NCI-H146 treated with DMSO at 0.1 percent for 48 hours (cell line): Measurements from ENCODE around the gene SPRR2F.

Source experiments
- DNase-seq: peaks from one replicate; lab custom pipeline; 2025; ENCODE audit not compliant: unreplicated experiment; lab: John Stamatoyannopoulos, UW

SPRR2F gene

DNA sequence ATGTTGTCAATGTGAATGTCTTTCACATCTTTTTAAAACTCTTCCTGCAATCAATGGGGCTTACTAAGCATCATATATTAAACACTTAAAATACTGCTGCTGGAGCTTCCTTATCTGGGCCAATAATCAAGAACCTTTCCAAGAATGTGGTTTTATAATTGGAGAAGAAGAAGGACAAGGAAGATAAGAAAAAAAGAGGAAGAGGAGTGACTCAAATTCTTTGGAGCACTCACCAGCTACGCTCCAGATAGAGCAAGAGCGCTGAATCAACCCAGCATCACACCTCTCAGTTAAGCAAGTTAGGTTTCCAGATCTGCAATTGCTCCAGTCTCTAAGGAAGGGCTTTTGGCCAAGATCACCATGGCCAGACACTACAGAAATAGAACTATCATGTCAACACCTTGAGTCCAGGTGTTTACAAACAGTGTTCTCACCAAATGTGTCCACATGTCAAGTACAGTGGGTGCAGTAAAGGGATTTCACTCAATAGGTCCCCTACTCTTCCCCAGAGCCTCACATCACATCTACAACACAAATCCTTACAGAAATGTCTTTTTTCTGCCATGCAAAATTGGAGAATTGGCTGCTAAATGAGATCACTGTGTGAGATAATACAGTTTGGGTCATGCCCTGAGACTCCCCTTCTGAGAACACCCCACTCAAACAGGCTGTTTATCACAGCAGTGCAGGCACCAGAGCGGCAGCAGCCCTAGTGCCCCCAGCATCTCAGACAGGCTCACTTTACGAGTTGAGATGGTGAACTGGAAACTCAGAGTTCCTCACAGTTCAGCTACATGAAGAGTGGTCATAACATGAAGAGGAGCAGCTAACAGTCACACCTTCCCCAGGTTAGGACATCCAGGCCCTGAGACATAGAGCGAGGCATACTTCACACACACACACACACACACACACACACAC lies 40.2 kb downstream of the SPRR2F start:
- DNase-seq: no peak

GRCh38 chr1:153071511-153071910 lies 41.8 kb downstream of the SPRR2F start, which contains the start of gene SPRR2B:
Gene SPRR2B (minus strand): TSS chr1:153071611. CDS start chr1:153070839, 772 bp downstream.
- DNase-seq: no peak

DNA sequence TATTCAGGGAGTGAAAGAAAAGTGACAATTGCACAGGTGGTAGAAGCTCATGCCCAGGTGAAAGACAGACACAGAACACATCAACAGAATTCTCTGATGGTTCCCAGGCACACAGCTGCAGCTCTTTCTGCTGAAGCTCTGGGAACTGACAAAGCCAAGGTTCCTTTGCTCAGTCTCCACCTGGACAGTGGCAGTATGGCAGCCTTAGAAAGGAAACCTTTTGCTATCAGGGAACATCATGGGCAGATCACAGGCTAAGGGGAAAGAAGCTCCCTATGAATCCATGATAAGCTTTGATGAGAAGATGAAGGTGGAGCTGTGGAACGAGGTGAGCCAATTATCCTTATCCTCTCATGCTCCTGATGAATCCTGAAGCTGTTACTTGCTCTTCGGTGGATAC lies 43.1 kb downstream of the SPRR2F start:
- no peak for DNase-seq
